ENCODE measurements around the gene ARL6.

DNA sequence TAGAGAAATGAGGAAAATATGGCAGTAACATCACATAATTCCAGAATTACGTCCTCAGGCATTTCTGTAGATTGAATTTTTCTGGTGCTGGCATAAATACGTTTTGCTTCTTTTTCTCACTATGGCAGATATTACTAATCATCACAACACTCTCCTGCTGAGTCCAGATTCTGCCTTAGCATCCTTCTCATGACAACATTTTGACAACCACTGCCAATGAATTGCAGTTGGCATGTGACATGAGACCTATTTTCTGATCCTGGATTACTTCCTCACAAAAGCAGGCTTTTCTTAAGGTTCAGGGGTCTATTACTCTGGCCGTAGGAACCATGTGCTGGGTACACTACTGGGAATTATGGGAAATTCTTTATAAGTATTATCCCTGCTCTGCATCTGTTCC lies 22.5 kb upstream of the ARL6 start:
- TF ChIP-seq ESRRG (CRISPR knock-in tag; IDR thresholded peaks at IDR 0.05): no peak
- TF ChIP-seq TCF4 (CRISPR knock-in tag; IDR thresholded peaks at IDR 0.05; ENCODE audit: borderline replicate concordance): no peak
- no peak for TF ChIP-seq ZC3H10 (CRISPR knock-in tag; IDR thresholded peaks at IDR 0.05)
